ENCODE measurements around the gene UGT1A7.
"Not testable (repeated sequence)": the region's sequence is repeated elsewhere in the genome, so short reads cannot be mapped to it uniquely, and the experiment has no call there.

Gene UGT1A7

GRCh38 chr2:233713262-233713615, 31.5 kb downstream of the UGT1A7 start:
- no peak overlapping the region for H3K27ac ChIP-seq

DNA sequence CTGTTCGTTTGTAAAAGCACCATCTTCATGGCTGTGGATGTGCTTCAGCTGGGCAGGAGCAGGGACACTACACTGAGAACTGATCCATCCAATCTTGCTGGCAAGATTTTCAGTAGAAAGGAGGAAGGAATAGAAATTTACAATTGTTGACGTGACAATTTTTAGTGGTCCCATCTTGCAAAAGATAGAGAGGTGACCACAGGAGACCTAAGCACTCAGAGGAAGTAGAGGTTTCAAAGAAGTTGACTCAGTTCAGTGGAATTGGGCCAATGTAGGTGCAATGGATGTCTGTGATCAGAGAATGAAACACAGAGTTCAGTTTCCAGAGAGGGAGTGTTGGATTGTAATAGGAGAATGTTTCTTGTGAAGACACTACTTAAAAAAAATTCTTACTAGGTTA, 32.4 kb downstream of the UGT1A7 start:
- H3K27ac ChIP-seq, result no peak overlapping the region
- no peak for TF ChIP-seq ZFX (IDR thresholded peaks at IDR 0.05; ENCODE audit: borderline replicate concordance)
- no peak for TF ChIP-seq CTCF (IDR thresholded peaks at IDR 0.05)

More at GRCh38 chr2:233713262-233713615, 31.5 kb downstream of the UGT1A7 start:
- TF ChIP-seq ZFX (IDR thresholded peaks at IDR 0.05; ENCODE audit: borderline replicate concordance) (no peak), CTCF (IDR thresholded peaks at IDR 0.05) (no peak)

DNA sequence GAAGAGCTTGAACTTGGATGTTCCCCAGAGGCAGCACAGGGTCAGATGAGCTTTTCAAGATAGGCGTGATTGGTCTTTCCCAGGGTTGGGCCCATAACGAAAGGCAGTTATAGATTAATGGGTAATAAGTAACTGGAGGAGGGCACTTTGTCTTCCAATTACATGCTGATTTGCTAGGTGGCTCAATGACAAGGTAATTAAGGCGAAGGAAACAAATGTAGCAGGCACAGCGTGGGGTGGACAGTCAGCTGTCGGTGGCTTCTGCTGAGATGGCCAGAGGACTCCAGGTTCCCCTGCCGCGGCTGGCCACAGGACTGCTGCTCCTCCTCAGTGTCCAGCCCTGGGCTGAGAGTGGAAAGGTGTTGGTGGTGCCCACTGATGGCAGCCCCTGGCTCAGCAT, 36.9 kb downstream of the UGT1A7 start, which contains the start of gene UGT1A4:
Gene UGT1A4 (plus strand): TSS at position 185 of the 400 bp plus-strand sequence. CDS start 85 bp downstream, at position 270.
- no peak within 1 kb of the TSS for H3K27ac ChIP-seq
- TF ChIP-seq CTCF (IDR thresholded peaks at IDR 0.05) (no peak), ZFX (IDR thresholded peaks at IDR 0.05; ENCODE audit: borderline replicate concordance) (no peak)

DNA sequence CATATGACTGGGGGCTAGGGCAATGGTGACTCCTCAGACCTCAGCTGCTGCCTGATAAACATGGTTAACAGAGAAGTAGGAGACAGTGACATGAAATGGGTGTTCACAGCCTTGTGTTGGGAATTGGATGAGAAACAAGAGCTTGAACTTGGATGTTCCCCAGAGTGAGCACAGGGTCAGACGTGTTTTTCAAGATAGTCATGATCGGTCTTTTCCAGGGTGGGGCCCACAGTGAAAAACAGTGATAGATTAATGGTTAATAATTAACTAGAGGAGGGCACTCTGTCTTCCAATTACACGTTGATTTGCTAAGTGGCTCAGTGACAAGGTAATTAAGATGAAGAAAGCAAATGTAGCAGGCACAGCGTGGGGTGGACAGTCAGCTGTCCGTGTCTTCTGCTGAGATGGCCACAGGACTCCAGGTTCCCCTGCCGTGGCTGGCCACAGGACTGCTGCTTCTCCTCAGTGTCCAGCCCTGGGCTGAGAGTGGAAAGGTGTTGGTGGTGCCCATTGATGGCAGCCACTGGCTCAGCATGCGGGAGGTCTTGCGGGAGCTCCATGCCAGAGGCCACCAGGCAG, 47.1 kb downstream of the UGT1A7 start, which contains the start of gene UGT1A3:
Gene UGT1A3 (plus strand): TSS at position 320 of the 579 bp plus-strand sequence. CDS start 85 bp downstream, at position 405.
- TF ChIP-seq ZFX (IDR thresholded peaks at IDR 0.05; ENCODE audit: borderline replicate concordance) (no peak), CTCF (IDR thresholded peaks at IDR 0.05) (no peak)
- H3K27ac ChIP-seq, result peak within 1 kb of the TSS; percentile 53

GRCh38 chr2:233736868-233737653, 55.4 kb downstream of the UGT1A7 start:
- not testable (repeated sequence) for H3K27ac ChIP-seq

DNA sequence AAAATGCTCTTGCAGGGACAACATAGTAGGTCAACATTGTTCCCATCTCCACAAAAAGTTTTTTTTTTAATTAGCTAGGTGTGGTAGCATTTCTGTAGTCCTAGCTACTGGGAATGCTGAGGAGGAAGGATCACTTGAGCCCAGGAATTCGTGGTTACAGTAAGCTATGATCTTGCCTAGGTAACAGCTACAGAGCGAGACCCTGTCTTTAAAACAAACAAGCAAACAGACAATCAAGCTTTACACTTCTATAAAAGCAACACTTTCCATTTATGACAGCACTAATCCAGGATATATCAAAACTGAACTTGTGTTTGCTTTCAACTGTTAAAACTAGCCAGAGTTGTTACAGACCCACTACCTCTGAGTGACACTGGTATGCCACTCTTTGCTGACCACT, 59.2 kb downstream of the UGT1A7 start:
- peak overlapping the region; percentile 77 for H3K27ac ChIP-seq

More for the DNA sequence above, 59.2 kb downstream of the UGT1A7 start:
- TF ChIP-seq ZFX (IDR thresholded peaks at IDR 0.05; ENCODE audit: borderline replicate concordance) (no peak), CTCF (IDR thresholded peaks at IDR 0.05) (no peak)

Measured in 22Rv1 (cell line).